ENCODE results near the gene HPSE2. TPM values are rescaled to one million over a fixed set of nuclear protein-coding genes. Genes with fewer than 3 reads are reported as not detected.

Gene HPSE2
- total and polyA plus RNA-seq, 4 donors: 0.05 TPM; not detected in 3

GRCh38 chr10:99233689-99234037 is 2.0 kb downstream of the HPSE2 start:
- Histone ChIP-seq H3K27me3 (ENCODE audit: control insufficient read depth in 4 of 4, insufficient read depth in 4 of 4, low read length in 3 of 4) (peaks cover 0 to 28% (median 12%) of the 10 kb centered on the region in 4 donors), H3K9me3 (ENCODE audit: control insufficient read depth in 4 of 4, low read length in 3 of 4) (no peaks in the 10 kb centered on the region), H3K36me3 (ENCODE audit: control insufficient read depth in 4 of 4, insufficient read depth in 3 of 4, low read depth in 1 of 4, low read length in 3 of 4) (no peaks in the 10 kb centered on the region), H3K27ac (ENCODE audit: low read depth in 1 of 2, low read length in 2 of 2) (no peak overlapping the region), H3K4me3 (ENCODE audit: low read depth in 1 of 3, low read length in 3 of 3) (peak overlapping the region in 2 of 3 donors; percentile 35 to 44), H3K4me1 (ENCODE audit: control insufficient read depth in 4 of 4, insufficient read depth in 4 of 4, low read length in 3 of 4) (peaks cover 4 to 29% (median 17%) of the 10 kb centered on the region in 4 donors), H3K9ac (ENCODE audit: low read depth in 1 of 2, low read length in 2 of 2) (no peak overlapping the region)
- no peak for TF ChIP-seq RAD21 (IDR thresholded peaks at IDR 0.05)
- no peak for TF ChIP-seq RXRA (IDR thresholded peaks at IDR 0.05)
- no peak for TF ChIP-seq HNF4A (conservative IDR thresholded peaks at IDR 0.05)
- TF ChIP-seq YY1 (IDR thresholded peaks at IDR 0.05): no peak
- TF ChIP-seq SP1 (IDR thresholded peaks at IDR 0.05): no peak
- TF ChIP-seq ZBTB33 (IDR thresholded peaks at IDR 0.05): no peak
- TF ChIP-seq GABPA (IDR thresholded peaks at IDR 0.05 in 1 of 2, conservative IDR thresholded peaks at IDR 0.05 in 1 of 2): no peak
- no peak for TF ChIP-seq FOXA1 (IDR thresholded peaks at IDR 0.05)
- TF ChIP-seq HNF4G (IDR thresholded peaks at IDR 0.05): no peak
- TF ChIP-seq EGR1 (IDR thresholded peaks at IDR 0.05; ENCODE audit: low read depth in 2 of 2): no peak
- TF ChIP-seq TAF1 (conservative IDR thresholded peaks at IDR 0.05): no peak
- no peak for TF ChIP-seq FOXA2 (IDR thresholded peaks at IDR 0.05)
- TF ChIP-seq JUND (IDR thresholded peaks at IDR 0.05): no peak
- TF ChIP-seq CTCF (IDR thresholded peaks at IDR 0.05; ENCODE audit: low read depth, low read length, missing input control): no peak
- TF ChIP-seq ATF3 (IDR thresholded peaks at IDR 0.05): no peak
- no peak for TF ChIP-seq NR2F2 (IDR thresholded peaks at IDR 0.05)
- no peak for TF ChIP-seq REST (IDR thresholded peaks at IDR 0.05)
- no peak for DNase-seq (ENCODE audit: low spot score)
- WGBS: 6% methylated on average over 18 of the region's 18 CpGs
